IMR-90 (cell line): Measurements from ENCODE around the gene RHCE.
"Not testable (repeated sequence)": the region's sequence is repeated elsewhere in the genome, so short reads cannot be mapped to it uniquely, and the experiment has no call there.

Experiments
- BHLHE40 ChIP-seq: fragments of 150-350 bp; IDR thresholded peaks from 2 replicates; pipeline ENCODE4 v1.6.1; 2016; ENCODE audit warnings: mild to moderate bottlenecking, low read depth, low read length
- CEBPB ChIP-seq: IDR thresholded peaks from 2 replicates; pipeline ENCODE4 v1.6.1; 2012; ENCODE audit warnings: low read depth, low read length, improper control_type of control experiment
- CHD1 ChIP-seq: IDR thresholded peaks from 2 replicates; pipeline ENCODE4 v1.6.1; 2012; ENCODE audit warnings: low read depth, low read length, improper control_type of control experiment
- FOS ChIP-seq: fragments of 150-350 bp; IDR thresholded peaks from 2 replicates; pipeline ENCODE4 v1.6.1; 2016; ENCODE audit warnings: low read depth, low read length
- MAFK ChIP-seq: IDR thresholded peaks from 2 replicates; pipeline ENCODE4 v1.6.1; 2012; ENCODE audit warnings: low read depth, low read length, improper control_type of control experiment
- POLR2A ChIP-seq: IDR thresholded peaks from 2 replicates; pipeline ENCODE4 v1.6.1; 2012; ENCODE audit warnings: mild to moderate bottlenecking, low read depth, low read length
- RAD21 ChIP-seq: IDR thresholded peaks from 2 replicates; pipeline ENCODE4 v1.6.1; 2012; ENCODE audit warnings: low read length, improper control_type of control experiment
- RCOR1 ChIP-seq: IDR thresholded peaks from 2 replicates; pipeline ENCODE4 v1.6.1; 2012; ENCODE audit warnings: mild to moderate bottlenecking, low read length, improper control_type of control experiment; ENCODE audit not compliant: insufficient replicate concordance
- RFX5 ChIP-seq: IDR thresholded peaks from 2 replicates; pipeline ENCODE4 v1.8.0; 2012; ENCODE audit warnings: low read depth, mild to moderate bottlenecking, low read length, moderate library complexity
- SMC3 ChIP-seq: fragments of 150-350 bp; IDR thresholded peaks from 2 replicates; pipeline ENCODE4 v1.6.1; 2016; ENCODE audit warnings: low read depth, mild to moderate bottlenecking, antibody characterized with exemption, low read length, moderate library complexity
- TF ChIP-seq, protein P1 (sequence below): conservative IDR thresholded peaks from 2 replicates; pipeline ENCODE4 v1.5.1; 2012; ENCODE audit warnings: mild to moderate bottlenecking, low read depth, low read length, improper control_type of control experiment
- TF ChIP-seq, protein P2 (sequence below): fragments of 150-350 bp; IDR thresholded peaks from 2 replicates; pipeline ENCODE4 v1.6.1; 2017; ENCODE audit warnings: mild to moderate bottlenecking, antibody characterized with exemption, low read length, low read depth
- TF ChIP-seq, protein P3 (sequence below): fragments of 150-350 bp; IDR thresholded peaks from 2 replicates; pipeline ENCODE4 v1.6.1; 2016; ENCODE audit warnings: low read depth, mild to moderate bottlenecking, low read length, moderate library complexity, borderline replicate concordance

- TF ChIP-seq POLR2A, CHD1, RCOR1, RFX5, RAD21, FOS, MAFK, BHLHE40, SMC3, CEBPB: not testable (repeated sequence)
- TF ChIP-seq, protein P1, sequence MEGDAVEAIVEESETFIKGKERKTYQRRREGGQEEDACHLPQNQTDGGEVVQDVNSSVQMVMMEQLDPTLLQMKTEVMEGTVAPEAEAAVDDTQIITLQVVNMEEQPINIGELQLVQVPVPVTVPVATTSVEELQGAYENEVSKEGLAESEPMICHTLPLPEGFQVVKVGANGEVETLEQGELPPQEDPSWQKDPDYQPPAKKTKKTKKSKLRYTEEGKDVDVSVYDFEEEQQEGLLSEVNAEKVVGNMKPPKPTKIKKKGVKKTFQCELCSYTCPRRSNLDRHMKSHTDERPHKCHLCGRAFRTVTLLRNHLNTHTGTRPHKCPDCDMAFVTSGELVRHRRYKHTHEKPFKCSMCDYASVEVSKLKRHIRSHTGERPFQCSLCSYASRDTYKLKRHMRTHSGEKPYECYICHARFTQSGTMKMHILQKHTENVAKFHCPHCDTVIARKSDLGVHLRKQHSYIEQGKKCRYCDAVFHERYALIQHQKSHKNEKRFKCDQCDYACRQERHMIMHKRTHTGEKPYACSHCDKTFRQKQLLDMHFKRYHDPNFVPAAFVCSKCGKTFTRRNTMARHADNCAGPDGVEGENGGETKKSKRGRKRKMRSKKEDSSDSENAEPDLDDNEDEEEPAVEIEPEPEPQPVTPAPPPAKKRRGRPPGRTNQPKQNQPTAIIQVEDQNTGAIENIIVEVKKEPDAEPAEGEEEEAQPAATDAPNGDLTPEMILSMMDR = not testable (repeated sequence)
- TF ChIP-seq, protein P2, sequence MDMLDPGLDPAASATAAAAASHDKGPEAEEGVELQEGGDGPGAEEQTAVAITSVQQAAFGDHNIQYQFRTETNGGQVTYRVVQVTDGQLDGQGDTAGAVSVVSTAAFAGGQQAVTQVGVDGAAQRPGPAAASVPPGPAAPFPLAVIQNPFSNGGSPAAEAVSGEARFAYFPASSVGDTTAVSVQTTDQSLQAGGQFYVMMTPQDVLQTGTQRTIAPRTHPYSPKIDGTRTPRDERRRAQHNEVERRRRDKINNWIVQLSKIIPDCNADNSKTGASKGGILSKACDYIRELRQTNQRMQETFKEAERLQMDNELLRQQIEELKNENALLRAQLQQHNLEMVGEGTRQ = not testable (repeated sequence)
- TF ChIP-seq, protein P3, sequence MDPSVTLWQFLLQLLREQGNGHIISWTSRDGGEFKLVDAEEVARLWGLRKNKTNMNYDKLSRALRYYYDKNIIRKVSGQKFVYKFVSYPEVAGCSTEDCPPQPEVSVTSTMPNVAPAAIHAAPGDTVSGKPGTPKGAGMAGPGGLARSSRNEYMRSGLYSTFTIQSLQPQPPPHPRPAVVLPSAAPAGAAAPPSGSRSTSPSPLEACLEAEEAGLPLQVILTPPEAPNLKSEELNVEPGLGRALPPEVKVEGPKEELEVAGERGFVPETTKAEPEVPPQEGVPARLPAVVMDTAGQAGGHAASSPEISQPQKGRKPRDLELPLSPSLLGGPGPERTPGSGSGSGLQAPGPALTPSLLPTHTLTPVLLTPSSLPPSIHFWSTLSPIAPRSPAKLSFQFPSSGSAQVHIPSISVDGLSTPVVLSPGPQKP = not testable (repeated sequence)
Measured at GRCh38 chr1:25382543-25382942, 38.1 kb downstream of the RHCE start.
